Stimulated activated CD4-positive, alpha-beta T cell treated with anti-CD3 and anti-CD28 coated beads, Interleukin-2, amount 100 ng/mL, for 48 hours (primary cell): ENCODE results near the gene COL26A1.
"Not testable (repeated sequence)": the region's sequence is repeated elsewhere in the genome, so short reads cannot be mapped to it uniquely, and the experiment has no call there.

Source experiments
- DNase-seq, 2 donors: peaks; one replicate each; pipeline ENCODE4 v3.0.0-alpha.2; 2020

The COL26A1 gene

GRCh38 chr7:101362334-101363195, at the start of gene COL26A1:
COL26A1 (plus strand) TSS chr7:101362875; CDS start chr7:101363033, 158 bp downstream.
- peak in 1 of 2 donors; percentile 4 for DNase-seq

DNA sequence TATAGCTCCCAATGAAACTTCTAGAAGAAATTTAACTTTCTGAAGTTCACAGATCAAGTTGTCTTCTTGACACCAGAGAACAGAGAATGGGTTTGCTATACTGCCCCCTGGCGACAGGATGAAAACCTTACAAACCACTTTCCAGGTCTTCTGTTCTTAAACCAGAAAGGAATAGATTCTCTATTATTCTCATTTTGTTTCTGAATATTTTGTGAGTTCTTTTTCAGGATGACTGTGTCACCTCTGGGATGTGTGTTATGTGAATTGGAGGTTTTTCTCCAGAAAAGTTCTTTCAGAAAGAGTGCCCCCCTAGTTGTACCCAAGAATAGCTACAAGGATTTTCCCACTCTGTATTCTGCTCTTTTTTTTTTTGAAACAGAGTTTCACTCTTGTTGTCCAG, 47.3 kb upstream of the COL26A1 start:
- peak; percentile 54 to 62 for DNase-seq

- DNase-seq, result no peak
Measured at GRCh38 chr7:101319401-101319800, 43.3 kb upstream of the COL26A1 start.

- DNase-seq, result peak; percentile 80
Measured at GRCh38 chr7:101321491-101322401, 40.9 kb upstream of the COL26A1 start, which contains the start of gene IFT22. IFT22 (minus strand) TSS chr7:101321812; CDS start chr7:101321709, 103 bp downstream.

DNA sequence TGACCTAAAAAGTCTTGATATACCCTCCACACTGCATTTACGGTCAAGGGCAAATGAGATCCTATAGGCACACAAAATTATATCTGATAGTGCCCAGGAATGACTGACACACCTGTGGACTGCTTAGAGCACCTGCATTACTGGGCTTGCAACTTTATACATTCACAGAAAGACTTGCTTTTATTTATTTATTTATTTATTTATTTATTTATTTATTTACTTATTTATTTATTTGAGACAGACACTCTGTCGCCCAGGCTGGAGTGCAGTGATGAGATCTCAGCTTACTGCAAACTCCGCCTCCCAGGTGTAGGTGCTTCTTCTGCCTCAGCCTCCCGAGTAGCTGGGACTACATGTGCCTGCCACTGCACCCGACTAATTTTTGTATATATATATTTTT, 34.5 kb upstream of the COL26A1 start:
- DNase-seq, result no peak

GRCh38 chr7:101330011-101330484, 32.6 kb upstream of the COL26A1 start:
- DNase-seq, result no peak

- DNase-seq, result no peak
Measured at GRCh38 chr7:101332026-101332425, 30.6 kb upstream of the COL26A1 start.

DNA sequence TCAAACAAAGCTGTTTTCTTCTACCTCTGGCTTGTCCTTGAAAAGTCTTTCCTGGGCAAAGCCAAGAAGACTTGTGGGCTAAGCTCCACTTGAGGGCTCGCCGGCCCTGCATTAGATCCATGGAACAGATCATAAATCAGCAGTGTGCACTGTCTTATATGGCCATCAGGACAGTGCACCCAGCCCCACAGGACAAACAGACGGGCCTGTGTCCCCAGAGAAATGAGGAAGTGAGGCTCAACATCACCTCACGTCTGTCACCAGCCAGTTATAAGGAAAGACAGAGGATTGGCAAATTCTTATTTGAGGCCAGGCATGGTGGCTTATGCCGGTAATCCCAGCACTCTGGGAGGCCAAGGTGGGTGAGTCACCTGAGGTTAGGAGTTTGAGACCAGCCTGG, 28.8 kb upstream of the COL26A1 start:
- no peak for DNase-seq

- no peak for DNase-seq
Measured at GRCh38 chr7:101340379-101340778, 22.3 kb upstream of the COL26A1 start.

DNA sequence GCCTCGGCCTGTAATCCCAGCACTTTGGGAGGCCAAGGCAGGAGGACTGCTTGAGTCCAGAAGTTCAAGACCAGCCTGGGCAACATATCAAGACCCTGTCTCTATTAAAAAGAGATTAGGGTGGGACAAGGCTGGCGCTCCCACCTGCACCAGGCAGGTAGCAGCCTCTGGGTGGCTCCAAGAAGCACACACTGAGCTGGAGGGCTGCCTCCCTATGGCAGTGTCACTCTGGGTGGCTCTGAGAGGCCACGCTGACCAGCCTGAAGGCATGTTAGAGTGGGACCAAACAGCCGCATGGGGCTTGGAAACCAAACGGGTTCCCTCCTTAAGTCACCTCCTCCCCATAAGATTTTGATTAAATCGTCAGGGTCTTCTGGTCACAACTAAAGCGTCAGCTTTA, 19.8 kb upstream of the COL26A1 start:
- no peak for DNase-seq

GRCh38 chr7:101347477-101347876, 15.2 kb upstream of the COL26A1 start:
- DNase-seq, result no peak

DNA sequence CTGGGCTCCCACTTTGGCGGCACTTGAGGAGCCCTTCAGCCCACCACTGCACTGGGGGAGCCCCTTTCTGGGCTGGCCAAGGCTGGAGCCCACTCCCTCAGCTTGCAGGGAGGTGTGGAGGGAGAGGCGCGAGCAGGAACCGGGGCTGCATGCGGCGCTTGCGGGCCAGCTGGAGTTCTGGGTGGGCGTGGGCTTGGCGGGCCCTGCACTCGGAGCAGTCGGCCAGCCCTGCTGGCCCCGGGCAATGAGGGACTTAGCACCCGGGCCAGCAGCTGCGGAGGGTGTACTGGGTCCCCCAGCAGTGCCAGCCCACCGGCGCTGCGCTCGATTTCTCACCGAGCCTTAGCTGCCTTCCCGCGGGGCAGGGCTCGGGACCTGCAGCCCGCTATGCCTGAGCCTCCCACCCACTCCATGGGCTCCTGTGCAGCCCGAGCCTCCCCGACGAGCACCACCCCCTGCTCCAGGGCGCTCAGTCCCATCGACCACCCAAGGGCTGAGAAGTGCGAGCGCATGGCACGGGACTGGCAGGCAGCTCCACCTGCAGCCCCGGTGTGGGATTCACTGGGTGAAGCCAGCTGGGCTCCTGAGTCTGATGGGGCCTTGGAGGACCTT, 14.1 kb upstream of the COL26A1 start:
- not testable (repeated sequence) for DNase-seq

DNA sequence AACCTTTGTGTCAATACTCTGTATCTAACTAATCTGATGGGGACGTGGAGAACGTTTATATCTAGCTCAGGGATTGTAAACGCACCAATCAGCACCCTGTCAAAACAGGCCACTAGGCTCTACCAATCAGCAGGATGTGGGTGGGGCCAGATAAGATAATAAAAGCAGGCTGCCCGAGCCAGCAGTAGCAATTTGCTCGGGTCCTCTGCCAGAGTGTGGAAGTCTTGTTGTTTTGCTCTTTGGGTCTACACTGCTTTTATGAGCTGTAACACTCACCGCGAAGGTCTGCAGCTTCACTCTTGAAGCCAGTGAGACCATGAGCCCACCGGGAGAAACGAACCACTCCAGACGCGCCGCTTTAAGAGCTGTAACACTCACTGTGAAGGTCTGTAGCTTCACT, 13.4 kb upstream of the COL26A1 start:
- DNase-seq, result not testable (repeated sequence)

DNA sequence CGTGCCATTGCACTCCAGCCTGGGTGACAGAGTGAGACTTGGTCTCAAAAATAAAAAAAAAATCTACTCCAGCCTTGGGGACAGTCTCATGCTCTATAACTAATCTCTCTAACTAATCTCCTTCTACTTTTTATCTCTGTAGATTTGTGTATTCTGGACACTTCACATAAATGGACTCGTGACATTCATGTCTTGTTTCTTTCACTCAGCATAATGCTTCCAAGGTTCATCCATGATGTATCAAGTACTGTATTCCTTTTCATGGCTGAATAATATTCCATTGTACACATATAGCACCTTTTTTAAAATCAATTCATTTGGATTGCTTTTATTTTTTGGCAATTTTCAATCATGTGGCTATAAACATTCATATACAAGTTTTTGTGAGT, 9.8 kb upstream of the COL26A1 start:
- no peak for DNase-seq

GRCh38 chr7:101357433-101357832, 5.2 kb upstream of the COL26A1 start:
- DNase-seq, result no peak

- no peak for DNase-seq
Measured at GRCh38 chr7:101363196-101363733, 590 bp downstream of the COL26A1 start.

- peak; percentile 67 to 72 for DNase-seq
Measured at GRCh38 chr7:101363734-101364374, 1.2 kb downstream of the COL26A1 start.

- no peak for DNase-seq
Measured at GRCh38 chr7:101365956-101366355, 3.3 kb downstream of the COL26A1 start.

- DNase-seq, result no peak
Measured at GRCh38 chr7:101367676-101368075, 5.0 kb downstream of the COL26A1 start.

- no peak for DNase-seq
Measured at GRCh38 chr7:101368422-101369165, 5.9 kb downstream of the COL26A1 start.

GRCh38 chr7:101370836-101371235, 8.2 kb downstream of the COL26A1 start:
- DNase-seq, result no peak
